ENCODE results near the gene LIPG. TPM values are rescaled to one million over a fixed set of nuclear protein-coding genes. Genes with fewer than 3 reads are reported as not detected.

The LIPG gene
- total and polyA plus RNA-seq, 2 of the 13 experiments (the other 11 are each of a cell fraction or from before 2014, with no cell fraction given): 0.96 to 10.8 TPM

- no peak for DNase-seq (ENCODE audit: low spot score)
- CTCF ChIA-PET (ENCODE audit: low intra/inter-chr PET ratio, low total read pairs): no interaction called here
- no peak for FAIRE-seq
Measured at GRCh38 chr18:49631146-49631866, 69.4 kb downstream of the LIPG start.

More at GRCh38 chr18:49631146-49631866, 69.4 kb downstream of the LIPG start:
- Histone ChIP-seq H2AFZ (ENCODE audit: low read length) (no peak overlapping the region), H3K9ac (ENCODE audit: insufficient read depth, low read depth, low read length) (no peak overlapping the region), H3K36me3 (replicated peaks in 1 of 2; ENCODE audit: control insufficient read depth in 1 of 2, insufficient read depth in 2 of 2, low read length in 2 of 2) (no peaks in the 10 kb centered on the region), H3K4me2 (ENCODE audit: low read depth, low read length) (peak overlapping the region; percentile 12; the same call in 1 of the 2 replicates), H3K79me2 (ENCODE audit: insufficient read depth, low read length) (no peaks in the 10 kb centered on the region), H3K4me1 (ENCODE audit: insufficient read depth, low read length) (peaks cover 46% of the 10 kb centered on the region), H4K20me1 (ENCODE audit: insufficient read depth, low read length) (no peaks in the 10 kb centered on the region), H3K9me3 (ENCODE audit: low read length) (no peaks in the 10 kb centered on the region), H3K27ac (ENCODE audit: extremely low read length, insufficient read depth, low read length) (no peak overlapping the region), H3K27me3 (ENCODE audit: control insufficient read depth in 1 of 2, insufficient read depth in 2 of 2, low read length in 2 of 2) (no peaks in the 10 kb centered on the region), H3K4me3 (replicated peaks in 1 of 3; ENCODE audit: insufficient read depth in 1 of 3, low read depth in 2 of 3, low read length in 3 of 3) (no peak overlapping the region)
- BruUV-seq (replicated peaks): no TSS peak
- intact Hi-C loops (cut with micrococcal nuclease; ENCODE audit: unreplicated experiment) (loop anchor here (10.0 kb wide), 1 partner anchor 93 kb away; no protein-coding TSS in a partner anchor), in situ Hi-C loops (cut with HindIII; ENCODE audit: extremely low pct_ligation_motif_present, low pct_unique_long_range_greater_than_20kb) (no loop called here)
- TF ChIP-seq ZNF317 (CRISPR knock-in tag; IDR thresholded peaks at IDR 0.05): no peak
- no peak for TF ChIP-seq HMGXB3 (CRISPR knock-in tag; IDR thresholded peaks at IDR 0.05; ENCODE audit: borderline replicate concordance)
- TF ChIP-seq ZNF337 (CRISPR knock-in tag; IDR thresholded peaks at IDR 0.05; ENCODE audit: borderline replicate concordance, low read depth): no peak
- no peak for TF ChIP-seq SAFB2 (CRISPR knock-in tag; IDR thresholded peaks at IDR 0.05; ENCODE audit: borderline replicate concordance, low read depth)
- 0 out of 2 replicates have a peak, but pooled peaks have one; percentile 55 for TF ChIP-seq ZNF709 (CRISPR knock-in tag; IDR thresholded peaks at IDR 0.05)
- ATAC-seq: no peak
- POLR2A ChIA-PET: no interaction called here
- WGBS (ENCODE audit: low lambda C conversion rate): 49% methylated on average over 12 of the region's 12 CpGs
